Muscle of leg (tissue), 11 donors: ENCODE measurements around the gene CA9. TPM values are rescaled to one million over a fixed set of nuclear protein-coding genes. Genes with fewer than 3 reads are reported as not detected.

Source experiments
- DNase-seq: peaks from one replicate; pipeline ENCODE4 v3.0.0; 2013
- H3K27ac ChIP-seq: one replicate; pipeline ENCODE4 v1.5.1; 2013; ENCODE audit warnings: mild to moderate bottlenecking, low read length, control low read depth
- H3K27me3 ChIP-seq: one replicate; pipeline ENCODE4 v1.6.1; 2013; ENCODE audit warnings: low read length; ENCODE audit not compliant: control insufficient read depth, insufficient read depth
- H3K36me3 ChIP-seq: one replicate; pipeline ENCODE4 v1.6.1; 2013; ENCODE audit warnings: low read length; ENCODE audit not compliant: control insufficient read depth, insufficient read depth
- H3K4me1 ChIP-seq: one replicate; pipeline ENCODE4 v1.6.1; 2013; ENCODE audit warnings: low read length; ENCODE audit not compliant: control insufficient read depth, insufficient read depth
- H3K4me3 ChIP-seq: one replicate; pipeline ENCODE4 v1.5.1; 2013; ENCODE audit warnings: low read length, control low read depth
- H3K9me3 ChIP-seq: replicated peaks from 2 replicates; pipeline ENCODE4 v1.6.1; 2013; ENCODE audit warnings: low read depth, low read length; ENCODE audit not compliant: control insufficient read depth
- WGBS: methylation state at CpG from one replicate; pipeline ENCODE4 v1.1.5; 2013; ENCODE audit warnings: missing lambda C conversion rate; ENCODE audit not compliant: insufficient coverage; 5-methylcytosine and 5-hydroxymethylcytosine counted together
- polyA plus RNA-seq, 8 donors: library from polyadenylated mRNA; unstranded; fragments of 120-200 nt; gene quantifications; one replicate each; pipeline versions ENCODE4 v1.2.1 to v1.2.3, GENCODE V29; 2013; ENCODE audit warnings: inconsistent platforms in 1 of 8, low replicate concordance in 1 of 8; ENCODE audit not compliant: insufficient read length in 8 of 8, insufficient read depth in 1 of 8
- total RNA-seq: library from RNA; stranded (reverse); fragments of 120-200 nt; gene quantifications from one replicate; pipeline ENCODE4 v1.2.4, GENCODE V29; 2013

Gene CA9
- total and polyA plus RNA-seq, 9 donors, result 0.49 to 2.4 (median 0.68) TPM

DNA sequence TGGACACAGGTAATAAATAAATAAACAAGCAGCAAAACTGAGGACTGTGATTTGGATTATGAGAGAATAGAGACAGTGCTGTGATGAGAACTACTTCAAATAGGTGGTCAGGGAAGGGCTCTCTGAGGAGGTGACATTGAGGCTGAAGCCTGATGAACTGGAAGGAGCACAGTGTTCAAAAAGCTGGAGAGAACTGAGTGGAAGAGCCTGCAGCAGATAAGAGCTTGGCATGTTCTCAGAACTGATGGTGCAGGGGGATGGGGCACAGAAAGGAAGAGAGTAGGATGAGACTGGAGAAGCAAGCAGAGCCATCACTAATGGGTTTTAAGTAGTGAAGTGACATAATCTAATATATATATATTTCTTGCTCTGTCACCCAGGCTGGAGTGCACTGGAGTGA is 27.2 kb downstream of the CA9 start:
- H3K36me3 ChIP-seq, result peaks cover 98% of the 10 kb centered on the region
- H3K9me3 ChIP-seq, result no peaks in the 10 kb centered on the region
- no peaks in the 10 kb centered on the region for H3K4me1 ChIP-seq
- H3K4me3 ChIP-seq, result no peak overlapping the region
- DNase-seq, result no peak
- no peaks in the 10 kb centered on the region for H3K27me3 ChIP-seq
- no peak overlapping the region for H3K27ac ChIP-seq

- Histone ChIP-seq H3K4me3 (no peak overlapping the region), H3K36me3 (peaks cover 100% of the 10 kb centered on the region), H3K4me1 (no peaks in the 10 kb centered on the region), H3K27me3 (no peaks in the 10 kb centered on the region), H3K9me3 (no peaks in the 10 kb centered on the region), H3K27ac (no peak overlapping the region)
- WGBS, result 96% methylated on average over 6 of the region's 7 CpGs
- DNase-seq, result no peak
These were observed 29.0 kb downstream of the CA9 start for GRCh38 chr9:35702696-35703095.

- Histone ChIP-seq H3K27ac (no peak overlapping the region), H3K36me3 (peaks cover 98% of the 10 kb centered on the region), H3K9me3 (no peaks in the 10 kb centered on the region), H3K4me1 (no peaks in the 10 kb centered on the region), H3K27me3 (no peaks in the 10 kb centered on the region), H3K4me3 (no peak overlapping the region)
- 93% methylated on average over 26 of the region's 26 CpGs for WGBS
- DNase-seq, result no peak
These were observed 30.4 kb downstream of the CA9 start for GRCh38 chr9:35703906-35704672.

DNA sequence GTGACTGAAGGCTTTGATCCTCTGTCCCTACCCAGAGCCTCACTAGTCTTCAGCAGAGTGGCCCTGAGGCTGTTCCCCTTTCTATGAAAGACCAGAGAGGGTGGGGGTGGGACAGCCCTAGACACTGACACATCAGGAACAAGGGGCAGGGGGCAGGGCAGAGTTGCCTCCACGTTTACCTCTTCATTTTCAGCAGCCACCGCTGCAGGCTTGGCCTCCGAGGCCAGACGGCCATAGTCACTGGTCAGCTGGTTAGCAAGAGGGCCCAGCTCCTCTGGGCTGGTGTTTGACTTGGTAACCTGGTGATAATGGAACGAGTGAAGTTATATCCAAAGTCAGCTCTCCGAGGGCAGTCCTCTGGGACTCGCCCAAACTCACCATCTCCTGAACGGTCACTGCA is 31.6 kb downstream of the CA9 start:
- Histone ChIP-seq H3K27ac (no peak overlapping the region), H3K36me3 (peaks cover 92% of the 10 kb centered on the region), H3K4me3 (no peak overlapping the region)

GRCh38 chr9:35705836-35706430 is 32.2 kb downstream of the CA9 start:
- no peak overlapping the region for H3K27ac ChIP-seq
- peaks cover 92% of the 10 kb centered on the region for H3K36me3 ChIP-seq
- no peaks in the 10 kb centered on the region for H3K27me3 ChIP-seq
- H3K4me3 ChIP-seq, result no peak overlapping the region
- H3K4me1 ChIP-seq, result no peaks in the 10 kb centered on the region
- no peak for DNase-seq
- 91% methylated on average over 3 of the region's 7 CpGs for WGBS
- no peaks in the 10 kb centered on the region for H3K9me3 ChIP-seq

More for the DNA sequence above, 31.6 kb downstream of the CA9 start:
- Histone ChIP-seq H3K4me1 (no peaks in the 10 kb centered on the region), H3K27me3 (no peaks in the 10 kb centered on the region), H3K9me3 (no peaks in the 10 kb centered on the region)
- DNase-seq, result no peak
- 92% methylated on average over 8 of the region's 8 CpGs for WGBS

GRCh38 chr9:35706951-35707350 is 33.2 kb downstream of the CA9 start:
- Histone ChIP-seq H3K4me1 (no peaks in the 10 kb centered on the region), H3K27me3 (no peaks in the 10 kb centered on the region), H3K27ac (no peak overlapping the region), H3K4me3 (no peak overlapping the region), H3K36me3 (peaks cover 92% of the 10 kb centered on the region), H3K9me3 (no peaks in the 10 kb centered on the region)
- DNase-seq, result no peak
- 97% methylated on average over 5 of the region's 10 CpGs for WGBS

GRCh38 chr9:35708146-35708545 is 34.4 kb downstream of the CA9 start:
- Histone ChIP-seq H3K27ac (no peak overlapping the region), H3K27me3 (no peaks in the 10 kb centered on the region), H3K36me3 (peaks cover 90% of the 10 kb centered on the region), H3K9me3 (no peaks in the 10 kb centered on the region), H3K4me3 (no peak overlapping the region), H3K4me1 (no peaks in the 10 kb centered on the region)
- WGBS, result 96% methylated on average over 4 of the region's 4 CpGs
- DNase-seq, result no peak

DNA sequence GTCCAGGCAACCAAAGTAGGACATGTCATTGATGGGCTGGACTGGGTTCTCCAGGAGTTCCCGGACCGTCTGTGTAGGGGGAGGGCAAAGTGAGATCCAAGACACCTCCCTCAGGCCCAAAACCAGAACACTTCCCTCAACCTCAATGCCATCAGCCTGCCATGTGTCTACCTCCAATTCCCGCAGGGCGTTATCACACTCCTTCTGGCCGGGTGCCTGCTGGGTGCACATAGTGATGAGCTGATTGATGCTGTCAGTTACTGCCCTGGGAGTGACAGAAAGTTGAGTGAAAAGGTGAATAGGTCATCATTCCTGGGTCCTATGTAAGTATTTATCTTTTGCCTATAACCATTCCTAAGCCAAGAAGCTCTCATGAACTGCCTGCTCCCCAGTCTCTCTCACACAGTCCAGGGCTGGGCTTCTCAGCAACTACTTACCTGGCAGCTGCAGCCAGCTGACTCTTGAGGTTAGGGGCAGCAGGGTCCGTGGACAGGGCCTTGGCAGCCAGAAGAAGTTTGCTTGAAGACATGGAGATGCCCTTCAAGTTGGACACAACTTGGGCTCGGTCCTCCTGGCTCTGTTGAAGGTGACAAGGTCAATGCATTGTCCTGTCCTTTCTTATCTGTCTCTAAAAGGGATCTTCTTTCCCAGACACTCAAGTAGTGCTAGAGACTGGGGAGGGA is 37.2 kb downstream of the CA9 start:
- DNase-seq, result no peak
- H3K27ac ChIP-seq, result no peak overlapping the region
- H3K27me3 ChIP-seq, result no peaks in the 10 kb centered on the region
- peaks cover 85% of the 10 kb centered on the region for H3K36me3 ChIP-seq
- no peaks in the 10 kb centered on the region for H3K9me3 ChIP-seq
- H3K4me1 ChIP-seq, result no peaks in the 10 kb centered on the region
- no peak overlapping the region for H3K4me3 ChIP-seq
- WGBS, result no CpG with 5 or more reads among the region's 7 CpGs

- Histone ChIP-seq H3K9me3 (no peaks in the 10 kb centered on the region), H3K27ac (no peak overlapping the region), H3K4me3 (no peak overlapping the region), H3K27me3 (no peaks in the 10 kb centered on the region), H3K36me3 (peaks cover 83% of the 10 kb centered on the region), H3K4me1 (no peaks in the 10 kb centered on the region)
- 91% methylated on average over 15 of the region's 21 CpGs for WGBS
- no peak for DNase-seq
These were observed 38.0 kb downstream of the CA9 start for GRCh38 chr9:35711501-35712428.
